Measurements from ENCODE around the gene PHACTR4.
"Not testable (repeated sequence)": the region's sequence is repeated elsewhere in the genome, so short reads cannot be mapped to it uniquely, and the experiment has no call there.

PHACTR4 gene

DNA sequence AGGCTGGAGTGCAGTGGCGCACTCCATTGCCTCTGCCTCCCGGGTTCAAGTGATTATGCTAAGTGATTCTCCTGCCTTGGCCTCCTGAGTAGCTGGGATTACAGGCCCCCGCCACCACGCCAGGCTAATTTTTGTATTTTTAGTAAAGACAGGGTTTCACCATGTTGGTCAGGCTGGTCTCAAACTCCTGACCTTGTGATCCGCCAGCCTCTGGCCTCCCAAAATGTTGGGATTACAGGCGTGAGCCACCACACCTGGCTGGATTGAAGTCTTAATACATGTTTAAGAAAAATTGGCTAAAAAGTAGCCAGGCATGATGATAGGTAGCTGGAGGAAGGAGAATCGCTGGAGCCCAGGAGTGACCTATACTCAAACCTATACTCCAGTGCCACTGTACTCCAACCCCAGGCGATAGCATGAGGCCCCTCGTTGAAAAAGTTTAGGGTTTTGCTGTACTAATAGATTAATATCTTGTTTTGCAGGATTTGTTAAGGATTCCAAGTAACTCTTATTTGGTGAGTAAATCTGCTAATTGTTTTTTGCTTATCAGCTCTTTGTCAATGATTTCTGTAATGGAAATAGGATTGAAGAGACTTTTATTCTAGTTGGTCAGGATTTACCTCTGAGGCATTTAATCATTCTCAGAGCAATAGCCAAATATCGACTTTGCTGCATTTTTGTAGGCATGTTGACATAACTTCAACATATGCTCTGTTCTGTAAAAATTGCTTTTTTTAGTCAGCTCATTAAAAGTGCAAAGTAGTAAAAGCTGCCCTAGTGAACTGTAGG lies 138.3 kb downstream of the PHACTR4 start:
- Histone ChIP-seq H3K36me3 (ENCODE audit: control insufficient read depth, insufficient read depth, low read length) (peaks cover 31% of the 10 kb centered on the region), H3K27me3 (ENCODE audit: control insufficient read depth, insufficient read depth, low read length, poor library complexity, severe bottlenecking) (no peaks in the 10 kb centered on the region), H3K4me1 (ENCODE audit: control insufficient read depth, insufficient read depth, low read length) (peaks cover 17% of the 10 kb centered on the region), H3K9me3 (ENCODE audit: control insufficient read depth, low read length) (no peaks in the 10 kb centered on the region), H3K27ac (ENCODE audit: insufficient read depth, low read depth, low read length, poor library complexity, severe bottlenecking) (peak overlapping the region; percentile 70), H3K4me3 (ENCODE audit: insufficient read depth, low read depth, low read length) (peak overlapping the region; percentile 93)
- WGBS, 2 experiments, result 12 to 16% methylated on average over 9 to 10 of the region's 10 CpGs

DNA sequence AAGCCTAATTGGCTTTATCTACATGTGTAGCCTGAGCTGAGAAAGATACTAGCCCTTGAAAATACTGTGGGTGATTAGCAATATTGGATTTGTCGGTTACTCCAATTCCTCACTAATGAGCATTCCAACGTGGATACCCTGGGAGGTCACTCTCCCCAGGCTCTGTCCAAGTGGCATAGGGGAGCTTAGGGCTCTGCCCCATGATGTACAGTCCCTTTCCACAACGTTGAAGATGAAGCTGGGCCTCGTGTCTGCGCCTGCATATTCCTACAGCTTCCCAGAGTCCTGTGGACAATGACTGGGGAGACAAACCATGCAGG lies 138.9 kb downstream of the PHACTR4 start:
- 54 to 62% methylated on average over 5 of the region's 5 CpGs for WGBS, 2 experiments
- Histone ChIP-seq H3K27me3 (ENCODE audit: control insufficient read depth, insufficient read depth, low read length, poor library complexity, severe bottlenecking) (no peaks in the 10 kb centered on the region), H3K27ac (ENCODE audit: insufficient read depth, low read depth, low read length, poor library complexity, severe bottlenecking) (peak overlapping the region; percentile 70), H3K9me3 (ENCODE audit: control insufficient read depth, low read length) (no peaks in the 10 kb centered on the region), H3K4me3 (ENCODE audit: insufficient read depth, low read depth, low read length) (peak overlapping the region; percentile 93), H3K36me3 (ENCODE audit: control insufficient read depth, insufficient read depth, low read length) (peaks cover 37% of the 10 kb centered on the region), H3K4me1 (ENCODE audit: control insufficient read depth, insufficient read depth, low read length) (peaks cover 17% of the 10 kb centered on the region)

DNA sequence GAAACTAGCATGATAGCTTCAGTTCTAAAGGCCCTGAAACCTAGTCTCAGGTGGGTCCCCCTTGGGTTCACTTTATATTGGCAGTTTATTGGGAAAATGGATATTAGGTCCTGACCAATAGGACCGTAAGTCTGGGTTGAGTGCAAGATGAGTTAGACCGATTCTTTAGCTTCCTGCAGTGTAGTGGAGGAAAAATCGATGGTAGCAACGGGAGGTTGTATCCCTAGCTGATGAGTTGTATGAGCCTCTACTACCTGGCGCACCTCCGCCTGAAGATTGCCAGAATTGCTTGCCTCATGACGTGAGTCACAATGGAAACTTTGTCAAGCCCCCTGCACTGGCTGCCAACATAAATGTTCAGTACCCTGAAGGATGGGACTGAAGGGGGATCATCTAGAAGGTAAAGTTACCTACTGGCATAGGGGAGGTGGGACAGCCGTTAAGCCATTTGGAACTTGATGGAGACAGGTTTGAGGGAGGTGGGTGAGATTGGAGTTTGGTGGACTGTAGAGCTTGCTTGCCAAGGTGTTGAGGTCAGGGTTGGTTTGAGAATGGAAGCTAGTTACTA lies 140.2 kb downstream of the PHACTR4 start:
- Histone ChIP-seq H3K4me3 (ENCODE audit: insufficient read depth, low read depth, low read length) (peak overlapping the region; percentile 8), H3K9me3 (ENCODE audit: control insufficient read depth, low read length) (no peaks in the 10 kb centered on the region), H3K4me1 (ENCODE audit: control insufficient read depth, insufficient read depth, low read length) (peaks cover 17% of the 10 kb centered on the region), H3K27me3 (ENCODE audit: control insufficient read depth, insufficient read depth, low read length, poor library complexity, severe bottlenecking) (no peaks in the 10 kb centered on the region), H3K36me3 (ENCODE audit: control insufficient read depth, insufficient read depth, low read length) (peaks cover 40% of the 10 kb centered on the region), H3K27ac (ENCODE audit: insufficient read depth, low read depth, low read length, poor library complexity, severe bottlenecking) (peak overlapping the region; percentile 70)
- WGBS, 2 experiments, result 92 to 94% methylated on average over 8 of the region's 8 CpGs

DNA sequence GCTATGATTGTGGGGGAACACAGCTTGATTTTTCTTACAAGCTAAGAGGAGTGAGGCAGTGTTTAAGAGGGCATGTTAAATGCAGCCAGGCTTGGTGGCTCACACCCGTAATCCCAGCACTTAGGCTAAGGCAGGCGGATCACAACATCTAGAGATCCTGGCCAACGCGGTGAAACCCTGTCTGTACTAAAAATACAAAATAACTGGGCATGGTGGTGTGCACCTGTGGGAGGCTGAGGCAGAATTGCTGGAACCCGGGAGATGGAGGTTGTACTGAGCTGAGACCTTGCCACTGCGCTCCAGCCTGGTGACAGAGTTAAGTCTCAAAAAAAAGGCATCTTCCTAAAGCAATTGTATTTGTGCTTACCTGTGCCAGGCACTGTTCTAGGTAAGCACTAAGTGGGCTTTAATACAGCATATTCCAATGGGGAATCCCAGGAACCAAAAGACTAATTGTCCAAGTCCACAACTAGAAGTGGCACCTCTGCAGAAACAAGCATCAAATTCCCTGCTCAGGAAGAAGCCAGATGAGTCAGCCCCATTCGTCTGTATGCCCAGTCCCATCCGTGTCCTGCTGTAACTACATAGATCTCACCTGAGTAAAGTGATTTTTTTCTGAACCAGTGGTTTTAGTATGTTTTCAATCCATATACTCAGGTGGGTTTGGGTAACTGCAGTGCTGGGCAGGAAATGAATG lies 140.9 kb downstream of the PHACTR4 start:
- Histone ChIP-seq H3K4me1 (ENCODE audit: control insufficient read depth, insufficient read depth, low read length) (peaks cover 17% of the 10 kb centered on the region), H3K4me3 (ENCODE audit: insufficient read depth, low read depth, low read length) (no peak overlapping the region), H3K27ac (ENCODE audit: insufficient read depth, low read depth, low read length, poor library complexity, severe bottlenecking) (peak overlapping the region; percentile 27), H3K9me3 (ENCODE audit: control insufficient read depth, low read length) (no peaks in the 10 kb centered on the region), H3K36me3 (ENCODE audit: control insufficient read depth, insufficient read depth, low read length) (peaks cover 40% of the 10 kb centered on the region), H3K27me3 (ENCODE audit: control insufficient read depth, insufficient read depth, low read length, poor library complexity, severe bottlenecking) (no peaks in the 10 kb centered on the region)
- WGBS, 2 experiments, result 86 to 90% methylated on average over 8 of the region's 8 CpGs

DNA sequence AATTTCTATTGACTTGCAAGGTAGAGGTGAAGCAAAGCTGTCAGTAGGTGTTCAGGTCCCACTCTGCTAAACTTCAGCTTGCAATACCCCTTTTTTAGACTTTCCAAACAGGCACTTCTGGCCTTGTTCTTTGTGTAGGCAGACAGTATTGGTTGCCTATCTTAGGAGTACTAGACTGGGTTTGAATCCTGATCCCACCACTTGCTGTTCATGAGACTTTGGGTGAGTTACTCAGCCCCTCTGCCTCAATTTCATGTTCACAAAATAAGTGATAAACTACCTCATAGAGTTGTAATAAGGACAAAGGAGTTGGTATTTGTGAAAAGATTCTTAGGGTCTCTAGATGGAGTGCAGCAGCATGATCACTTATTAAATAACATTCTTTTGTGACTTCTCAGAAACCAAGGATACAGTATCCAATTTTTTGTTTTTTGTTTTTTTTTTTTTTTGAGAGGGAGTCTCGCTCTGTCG lies 141.5 kb downstream of the PHACTR4 start:
- Histone ChIP-seq H3K4me1 (ENCODE audit: control insufficient read depth, insufficient read depth, low read length) (peaks cover 17% of the 10 kb centered on the region), H3K9me3 (ENCODE audit: control insufficient read depth, low read length) (no peaks in the 10 kb centered on the region), H3K27ac (ENCODE audit: insufficient read depth, low read depth, low read length, poor library complexity, severe bottlenecking) (no peak overlapping the region), H3K4me3 (ENCODE audit: insufficient read depth, low read depth, low read length) (no peak overlapping the region), H3K36me3 (ENCODE audit: control insufficient read depth, insufficient read depth, low read length) (peaks cover 40% of the 10 kb centered on the region), H3K27me3 (ENCODE audit: control insufficient read depth, insufficient read depth, low read length, poor library complexity, severe bottlenecking) (no peaks in the 10 kb centered on the region)
- 90 to 98% methylated on average over 2 of the region's 2 CpGs for WGBS, 2 experiments

DNA sequence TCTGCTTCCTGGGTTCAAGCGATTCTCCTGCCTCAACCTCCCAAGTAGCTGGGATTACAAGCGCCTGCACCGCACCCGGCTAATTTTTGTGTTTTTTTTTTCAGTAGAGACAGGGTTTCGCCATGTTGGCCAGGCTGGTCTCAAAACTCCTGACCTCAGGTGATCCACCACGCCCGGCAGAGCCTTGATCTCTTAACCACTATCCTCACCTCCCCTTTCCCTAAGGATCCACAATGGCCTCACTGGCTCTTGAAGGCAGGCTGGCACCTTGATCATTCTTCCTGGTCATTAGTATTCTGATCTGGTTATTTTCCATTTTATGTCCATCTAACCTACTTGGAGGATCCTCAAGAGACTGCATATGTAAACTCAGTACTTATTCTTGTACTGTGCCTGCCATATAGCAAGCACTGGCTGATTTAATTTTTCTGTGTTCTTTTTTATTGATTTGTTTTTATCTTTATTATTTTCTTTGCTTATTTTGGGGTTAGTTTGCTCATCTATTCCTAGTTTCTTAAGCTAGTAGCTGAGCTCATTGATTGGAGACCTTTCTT lies 142.6 kb downstream of the PHACTR4 start:
- H3K9me3 ChIP-seq (ENCODE audit: control insufficient read depth, low read length), result no peaks in the 10 kb centered on the region
- H3K4me3 ChIP-seq (ENCODE audit: insufficient read depth, low read depth, low read length), result no peak overlapping the region
- 90 to 92% methylated on average over 7 of the region's 7 CpGs for WGBS, 2 experiments
- peaks cover 40% of the 10 kb centered on the region for H3K36me3 ChIP-seq (ENCODE audit: control insufficient read depth, insufficient read depth, low read length)
- no peak overlapping the region for H3K27ac ChIP-seq (ENCODE audit: insufficient read depth, low read depth, low read length, poor library complexity, severe bottlenecking)
- H3K27me3 ChIP-seq (ENCODE audit: control insufficient read depth, insufficient read depth, low read length, poor library complexity, severe bottlenecking), result no peaks in the 10 kb centered on the region
- peaks cover 17% of the 10 kb centered on the region for H3K4me1 ChIP-seq (ENCODE audit: control insufficient read depth, insufficient read depth, low read length)

DNA sequence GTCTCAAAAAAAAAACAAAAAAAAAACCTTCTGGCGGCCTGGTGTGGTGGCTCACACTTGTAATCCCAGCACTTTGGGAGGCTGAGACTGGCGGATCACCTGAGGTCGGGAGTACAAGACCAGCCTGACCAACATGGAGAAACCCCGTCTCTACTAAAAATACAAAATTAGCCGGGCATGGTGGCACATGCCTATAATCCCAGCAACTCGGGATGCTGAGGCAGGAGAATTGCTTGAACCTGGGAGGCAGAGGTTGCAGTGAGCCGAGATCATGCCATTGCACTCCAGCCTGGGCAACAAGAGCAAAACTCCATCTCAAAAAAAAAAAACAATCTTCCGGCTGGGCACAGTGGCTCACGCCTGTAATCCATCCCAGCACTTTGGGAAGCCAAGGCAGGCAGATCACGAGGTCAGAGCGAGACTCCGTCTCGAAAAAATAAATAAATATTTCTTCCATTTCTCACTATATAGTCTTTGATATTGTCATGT lies 144.9 kb downstream of the PHACTR4 start:
- H3K9me3 ChIP-seq (ENCODE audit: control insufficient read depth, low read length); H3K27me3 ChIP-seq (ENCODE audit: control insufficient read depth, insufficient read depth, low read length, poor library complexity, severe bottlenecking); H3K4me3 ChIP-seq (ENCODE audit: insufficient read depth, low read depth, low read length); H3K27ac ChIP-seq (ENCODE audit: insufficient read depth, low read depth, low read length, poor library complexity, severe bottlenecking): not testable (repeated sequence)
- H3K36me3 ChIP-seq (ENCODE audit: control insufficient read depth, insufficient read depth, low read length), result peaks cover 27% of the 10 kb centered on the region
- WGBS, 2 experiments, result 88 to 93% methylated on average over 12 to 13 of the region's 13 CpGs
- peaks cover 10% of the 10 kb centered on the region for H3K4me1 ChIP-seq (ENCODE audit: control insufficient read depth, insufficient read depth, low read length)

DNA sequence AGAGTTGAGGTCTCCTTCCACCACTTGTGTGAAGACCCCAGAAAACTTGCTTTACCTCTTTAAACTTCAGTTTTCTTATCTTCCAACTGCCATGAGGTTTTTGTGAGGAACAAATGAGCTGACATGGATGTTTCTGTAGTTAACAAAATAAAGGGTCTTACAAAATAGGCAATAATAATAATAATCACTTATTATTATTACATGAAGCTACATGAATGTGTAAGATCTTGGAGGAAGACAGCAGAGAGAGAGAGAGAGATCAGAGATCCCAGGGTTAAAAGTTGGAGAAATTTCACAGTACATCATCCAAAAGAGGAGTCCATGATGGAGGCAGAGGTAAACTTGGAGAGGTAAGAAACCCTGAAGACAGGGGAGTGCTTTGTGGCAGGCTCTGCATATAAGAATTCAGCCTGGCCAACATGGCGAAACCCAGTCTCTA lies 147.0 kb downstream of the PHACTR4 start:
- Histone ChIP-seq H3K4me3 (ENCODE audit: insufficient read depth, low read depth, low read length) (no peak overlapping the region), H3K4me1 (ENCODE audit: control insufficient read depth, insufficient read depth, low read length) (peaks cover 15% of the 10 kb centered on the region), H3K36me3 (ENCODE audit: control insufficient read depth, insufficient read depth, low read length) (peaks cover 12% of the 10 kb centered on the region), H3K27me3 (ENCODE audit: control insufficient read depth, insufficient read depth, low read length, poor library complexity, severe bottlenecking) (no peaks in the 10 kb centered on the region), H3K27ac (ENCODE audit: insufficient read depth, low read depth, low read length, poor library complexity, severe bottlenecking) (no peak overlapping the region), H3K9me3 (ENCODE audit: control insufficient read depth, low read length) (no peaks in the 10 kb centered on the region)
- WGBS, 2 experiments, result 91 to 94% methylated on average over 1 of the region's 1 CpG

DNA sequence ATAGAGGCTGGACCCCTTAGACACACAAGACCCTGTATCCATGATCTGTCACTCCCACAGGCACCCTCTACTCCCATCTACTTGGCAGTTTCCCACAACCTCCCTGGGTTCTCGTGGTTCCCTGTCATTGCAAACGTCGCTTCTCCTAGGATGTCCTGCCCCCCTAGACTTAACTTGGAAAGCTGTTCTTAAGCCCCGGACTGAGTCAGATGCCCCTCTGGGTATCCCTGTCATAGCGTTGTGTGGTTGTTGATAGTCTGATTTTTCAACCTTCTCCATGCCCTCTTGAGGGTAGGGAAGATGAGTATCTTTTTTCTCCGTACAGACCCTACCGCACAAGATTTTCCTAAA lies 148.1 kb downstream of the PHACTR4 start:
- Histone ChIP-seq H3K9me3 (ENCODE audit: control insufficient read depth, low read length) (no peaks in the 10 kb centered on the region), H3K27ac (ENCODE audit: insufficient read depth, low read depth, low read length, poor library complexity, severe bottlenecking) (no peak overlapping the region), H3K4me1 (ENCODE audit: control insufficient read depth, insufficient read depth, low read length) (peaks cover 15% of the 10 kb centered on the region), H3K27me3 (ENCODE audit: control insufficient read depth, insufficient read depth, low read length, poor library complexity, severe bottlenecking) (no peaks in the 10 kb centered on the region), H3K4me3 (ENCODE audit: insufficient read depth, low read depth, low read length) (peak overlapping the region; percentile 80), H3K36me3 (ENCODE audit: control insufficient read depth, insufficient read depth, low read length) (peaks cover 11% of the 10 kb centered on the region)
- WGBS, 2 experiments, result 41 to 42% methylated on average over 7 of the region's 7 CpGs

Data from ectodermal cell (in vitro differentiated cells).